ENCODE measurements around the gene ELAVL1. TPM values are rescaled to one million over a fixed set of nuclear protein-coding genes. Genes with fewer than 3 reads are reported as not detected.
"Not testable (repeated sequence)": the region's sequence is repeated elsewhere in the genome, so short reads cannot be mapped to it uniquely, and the experiment has no call there.

Gene ELAVL1
- polyA plus RNA-seq, 2 donors, result 6.5 to 25.8 TPM

DNA sequence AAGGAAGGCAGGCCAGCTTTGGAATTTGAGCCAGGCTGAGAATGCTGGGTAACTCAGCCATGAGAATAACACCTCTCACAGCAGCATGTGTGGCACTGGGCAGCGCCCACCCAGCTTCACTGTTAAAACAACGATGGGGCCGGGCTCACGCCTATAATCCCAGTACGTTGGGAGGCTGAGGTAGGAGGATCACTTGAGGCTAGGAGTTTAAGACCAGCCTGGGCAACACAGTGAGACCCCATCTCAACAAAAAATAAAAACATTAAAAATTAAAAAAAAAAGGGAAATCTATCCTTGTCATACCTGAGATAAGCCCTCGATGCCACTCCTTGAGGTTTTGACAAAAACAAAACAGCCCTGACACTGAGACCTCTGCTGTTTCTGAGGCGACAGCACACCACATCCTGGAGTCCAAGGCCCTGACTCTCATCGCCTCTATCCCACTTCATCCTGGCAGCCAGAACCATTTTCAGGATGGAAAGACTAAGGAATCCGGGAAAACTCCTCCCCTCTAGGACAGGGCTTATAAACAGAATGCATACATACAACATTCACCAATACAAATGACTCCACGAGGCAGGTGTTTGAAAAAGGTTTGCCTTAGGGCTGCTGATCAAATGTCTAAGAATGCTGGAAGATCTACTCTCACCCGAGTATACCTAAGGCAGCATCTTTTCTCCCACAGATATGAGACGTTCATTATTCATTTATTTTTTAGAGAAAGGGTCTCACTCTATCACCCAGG, 39.3 kb downstream of the ELAVL1 start:
- peak overlapping the region in 1 of 2 donors; percentile 24 for H3K27ac ChIP-seq (ENCODE audit: low read depth in 2 of 2, low read length in 1 of 2)
- no peak overlapping the region for H3K4me3 ChIP-seq (ENCODE audit: low read depth in 1 of 2, low read length in 2 of 2)
- peaks cover 0 to 2% of the 10 kb centered on the region in 2 donors for H3K4me1 ChIP-seq (ENCODE audit: control insufficient read depth in 2 of 2, insufficient read depth in 2 of 2, low read length in 1 of 2)
- peaks cover 9 to 40% of the 10 kb centered on the region in 2 donors for H3K36me3 ChIP-seq (ENCODE audit: control insufficient read depth in 2 of 2, insufficient read depth in 2 of 2, low read length in 1 of 2)
- WGBS, 2 donors, result 88 to 90% methylated on average over 12 of the region's 12 CpGs
- H3K9me3 ChIP-seq (ENCODE audit: control insufficient read depth in 2 of 2, insufficient read depth in 1 of 2, low read depth in 1 of 2, low read length in 1 of 2), result no peaks in the 10 kb centered on the region
- H3K27me3 ChIP-seq (ENCODE audit: control insufficient read depth in 1 of 2, insufficient read depth in 2 of 2, low read length in 2 of 2), result no peaks in the 10 kb centered on the region

- no peaks in the 10 kb centered on the region for H3K9me3 ChIP-seq (ENCODE audit: control insufficient read depth in 2 of 2, insufficient read depth in 1 of 2, low read depth in 1 of 2, low read length in 1 of 2)
- H3K4me1 ChIP-seq (ENCODE audit: control insufficient read depth in 2 of 2, insufficient read depth in 2 of 2, low read length in 1 of 2), result peaks cover 0 to 2% of the 10 kb centered on the region in 2 donors
- H3K4me3 ChIP-seq (ENCODE audit: low read depth in 1 of 2, low read length in 2 of 2), result no peak overlapping the region
- H3K27ac ChIP-seq (ENCODE audit: low read depth in 2 of 2, low read length in 1 of 2), result peak overlapping the region in 1 of 2 donors; percentile 24
- WGBS, 2 donors, result 85 to 88% methylated on average over 12 of the region's 12 CpGs
- H3K27me3 ChIP-seq (ENCODE audit: control insufficient read depth in 1 of 2, insufficient read depth in 2 of 2, low read length in 2 of 2), result no peaks in the 10 kb centered on the region
- H3K36me3 ChIP-seq (ENCODE audit: control insufficient read depth in 2 of 2, insufficient read depth in 2 of 2, low read length in 1 of 2), result peaks cover 9 to 42% of the 10 kb centered on the region in 2 donors
Measured at GRCh38 chr19:7965259-7965841, 40.1 kb downstream of the ELAVL1 start.

- H3K27ac ChIP-seq (ENCODE audit: low read depth in 2 of 2, low read length in 1 of 2), result no peak overlapping the region
- whole genome bisulfite sequencing, 2 donors, result 93 to 94% methylated on average over 25 of the region's 25 CpGs
- H3K4me3 ChIP-seq (ENCODE audit: low read depth in 1 of 2, low read length in 2 of 2), result no peak overlapping the region
- H3K9me3 ChIP-seq (ENCODE audit: control insufficient read depth in 2 of 2, insufficient read depth in 1 of 2, low read depth in 1 of 2, low read length in 1 of 2), result no peaks in the 10 kb centered on the region
- peaks cover 9 to 35% of the 10 kb centered on the region in 2 donors for H3K36me3 ChIP-seq (ENCODE audit: control insufficient read depth in 2 of 2, insufficient read depth in 2 of 2, low read length in 1 of 2)
- no peaks in the 10 kb centered on the region for H3K27me3 ChIP-seq (ENCODE audit: control insufficient read depth in 1 of 2, insufficient read depth in 2 of 2, low read length in 2 of 2)
- H3K4me1 ChIP-seq (ENCODE audit: control insufficient read depth in 2 of 2, insufficient read depth in 2 of 2, low read length in 1 of 2), result no peaks in the 10 kb centered on the region
Measured at GRCh38 chr19:7963566-7963965, 41.9 kb downstream of the ELAVL1 start.

DNA sequence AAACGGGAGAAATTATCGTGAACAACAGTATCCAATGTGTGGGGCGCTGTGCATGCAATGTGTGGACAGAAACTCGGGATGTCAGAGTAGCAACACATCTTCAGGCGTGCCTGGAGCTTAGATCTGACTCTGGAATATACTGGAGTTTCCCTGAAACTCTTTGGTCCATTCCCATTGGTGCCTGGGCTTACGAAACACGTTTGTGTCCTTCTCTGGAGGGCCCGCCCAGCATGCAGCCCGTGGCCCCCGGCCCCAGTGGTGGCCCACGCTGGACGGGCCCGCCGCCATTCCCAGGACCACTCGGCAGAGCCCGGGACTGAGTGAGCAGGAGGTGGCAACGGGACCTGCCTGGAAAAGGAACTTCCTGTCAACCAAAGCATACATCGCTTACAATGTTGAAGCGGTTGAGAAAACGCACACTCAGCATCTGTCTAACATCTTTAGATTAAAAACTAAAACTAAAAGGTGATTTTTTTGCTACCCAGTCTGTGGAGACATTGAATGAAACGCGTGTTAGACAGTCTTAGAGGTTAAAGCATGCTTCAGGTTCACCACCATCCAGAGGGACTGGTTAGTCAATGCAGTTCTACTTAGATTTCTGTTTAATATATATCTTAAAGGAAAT, 42.7 kb downstream of the ELAVL1 start:
- 82 to 86% methylated on average over 22 of the region's 22 CpGs for WGBS, 2 donors
- Histone ChIP-seq H3K9me3 (ENCODE audit: control insufficient read depth in 2 of 2, insufficient read depth in 1 of 2, low read depth in 1 of 2, low read length in 1 of 2) (no peaks in the 10 kb centered on the region), H3K36me3 (ENCODE audit: control insufficient read depth in 2 of 2, insufficient read depth in 2 of 2, low read length in 1 of 2) (peaks cover 9 to 35% of the 10 kb centered on the region in 2 donors), H3K4me3 (ENCODE audit: low read depth in 1 of 2, low read length in 2 of 2) (no peak overlapping the region), H3K27ac (ENCODE audit: low read depth in 2 of 2, low read length in 1 of 2) (no peak overlapping the region), H3K27me3 (ENCODE audit: control insufficient read depth in 1 of 2, insufficient read depth in 2 of 2, low read length in 2 of 2) (no peaks in the 10 kb centered on the region), H3K4me1 (ENCODE audit: control insufficient read depth in 2 of 2, insufficient read depth in 2 of 2, low read length in 1 of 2) (no peaks in the 10 kb centered on the region)

GRCh38 chr19:7961920-7962626, 43.4 kb downstream of the ELAVL1 start:
- H3K36me3 ChIP-seq (ENCODE audit: control insufficient read depth in 2 of 2, insufficient read depth in 2 of 2, low read length in 1 of 2), result peaks cover 5 to 31% of the 10 kb centered on the region in 2 donors
- no peak overlapping the region for H3K4me3 ChIP-seq (ENCODE audit: low read depth in 1 of 2, low read length in 2 of 2)
- no peaks in the 10 kb centered on the region for H3K9me3 ChIP-seq (ENCODE audit: control insufficient read depth in 2 of 2, insufficient read depth in 1 of 2, low read depth in 1 of 2, low read length in 1 of 2)
- H3K27me3 ChIP-seq (ENCODE audit: control insufficient read depth in 1 of 2, insufficient read depth in 2 of 2, low read length in 2 of 2), result no peaks in the 10 kb centered on the region
- no peak overlapping the region for H3K27ac ChIP-seq (ENCODE audit: low read depth in 2 of 2, low read length in 1 of 2)
- 75 to 79% methylated on average over 13 of the region's 13 CpGs for WGBS, 2 donors
- H3K4me1 ChIP-seq (ENCODE audit: control insufficient read depth in 2 of 2, insufficient read depth in 2 of 2, low read length in 1 of 2), result no peaks in the 10 kb centered on the region

DNA sequence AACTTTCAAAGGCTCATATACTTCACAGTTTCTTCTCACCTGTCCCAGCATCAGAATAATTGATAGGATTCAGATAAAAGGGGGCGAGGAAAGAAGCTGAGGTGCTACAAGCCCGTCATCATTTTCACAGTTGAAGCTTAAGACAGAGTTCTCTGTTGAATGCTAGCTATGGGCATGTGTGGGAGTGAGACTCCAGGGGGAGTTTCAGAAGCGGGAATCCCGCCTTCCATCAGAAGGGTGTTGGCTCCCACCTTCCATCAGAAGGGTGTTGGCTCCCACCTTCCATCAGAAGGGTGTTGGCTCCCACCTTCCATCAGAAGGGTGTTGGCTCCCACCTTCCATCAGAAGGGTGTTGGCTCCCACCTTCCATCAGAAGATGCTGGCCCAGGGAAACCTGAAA, 44.4 kb downstream of the ELAVL1 start:
- not testable (repeated sequence) for H3K27me3 ChIP-seq (ENCODE audit: control insufficient read depth in 1 of 2, insufficient read depth in 2 of 2, low read length in 2 of 2); H3K4me3 ChIP-seq (ENCODE audit: low read depth in 1 of 2, low read length in 2 of 2); H3K4me1 ChIP-seq (ENCODE audit: control insufficient read depth in 2 of 2, insufficient read depth in 2 of 2, low read length in 1 of 2); H3K27ac ChIP-seq (ENCODE audit: low read depth in 2 of 2, low read length in 1 of 2); H3K9me3 ChIP-seq (ENCODE audit: control insufficient read depth in 2 of 2, insufficient read depth in 1 of 2, low read depth in 1 of 2, low read length in 1 of 2)
- H3K36me3 ChIP-seq (ENCODE audit: control insufficient read depth in 2 of 2, insufficient read depth in 2 of 2, low read length in 1 of 2), result peaks cover 3 to 22% of the 10 kb centered on the region in 2 donors
- 89 to 96% methylated on average over 4 of the region's 4 CpGs for WGBS, 2 donors

DNA sequence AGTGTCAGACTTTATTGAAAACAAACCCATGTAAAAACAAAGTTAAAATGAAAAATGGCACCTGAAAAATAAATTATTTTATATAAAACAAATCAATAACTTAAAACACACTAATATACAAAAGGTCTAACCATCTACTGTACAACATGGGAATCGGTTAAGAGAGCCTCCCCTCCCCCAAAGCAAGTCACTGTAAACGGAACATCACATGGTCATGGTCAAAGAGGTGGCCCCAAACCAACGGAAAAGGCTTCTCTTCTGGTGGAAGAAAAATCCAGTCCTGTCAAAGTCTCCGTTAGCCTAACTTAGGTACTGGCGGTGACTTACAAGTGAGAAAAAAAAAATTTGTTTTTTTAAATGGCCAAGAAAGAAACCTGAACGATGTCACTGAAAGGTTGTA, 46.2 kb downstream of the ELAVL1 start:
- 61 to 64% methylated on average over 6 of the region's 6 CpGs for WGBS, 2 donors
- Histone ChIP-seq H3K4me3 (ENCODE audit: low read depth in 1 of 2, low read length in 2 of 2) (no peak overlapping the region), H3K27ac (ENCODE audit: low read depth in 2 of 2, low read length in 1 of 2) (no peak overlapping the region), H3K36me3 (ENCODE audit: control insufficient read depth in 2 of 2, insufficient read depth in 2 of 2, low read length in 1 of 2) (peaks cover 0 to 22% of the 10 kb centered on the region in 2 donors), H3K4me1 (ENCODE audit: control insufficient read depth in 2 of 2, insufficient read depth in 2 of 2, low read length in 1 of 2) (no peaks in the 10 kb centered on the region), H3K9me3 (ENCODE audit: control insufficient read depth in 2 of 2, insufficient read depth in 1 of 2, low read depth in 1 of 2, low read length in 1 of 2) (no peaks in the 10 kb centered on the region), H3K27me3 (ENCODE audit: control insufficient read depth in 1 of 2, insufficient read depth in 2 of 2, low read length in 2 of 2) (no peaks in the 10 kb centered on the region)

GRCh38 chr19:7955696-7956095, 49.7 kb downstream of the ELAVL1 start:
- Histone ChIP-seq H3K36me3 (ENCODE audit: control insufficient read depth in 2 of 2, insufficient read depth in 2 of 2, low read length in 1 of 2) (peaks cover 0 to 7% of the 10 kb centered on the region in 2 donors), H3K9me3 (ENCODE audit: control insufficient read depth in 2 of 2, insufficient read depth in 1 of 2, low read depth in 1 of 2, low read length in 1 of 2) (no peaks in the 10 kb centered on the region), H3K4me3 (ENCODE audit: low read depth in 1 of 2, low read length in 2 of 2) (no peak overlapping the region), H3K27ac (ENCODE audit: low read depth in 2 of 2, low read length in 1 of 2) (no peak overlapping the region), H3K27me3 (ENCODE audit: control insufficient read depth in 1 of 2, insufficient read depth in 2 of 2, low read length in 2 of 2) (no peaks in the 10 kb centered on the region), H3K4me1 (ENCODE audit: control insufficient read depth in 2 of 2, insufficient read depth in 2 of 2, low read length in 1 of 2) (no peaks in the 10 kb centered on the region)
- 84 to 88% methylated on average over 11 of the region's 11 CpGs for WGBS, 2 donors

GRCh38 chr19:7953576-7953975, 51.9 kb downstream of the ELAVL1 start:
- 78 to 87% methylated on average over 7 of the region's 7 CpGs for WGBS, 2 donors
- Histone ChIP-seq H3K36me3 (ENCODE audit: control insufficient read depth in 2 of 2, insufficient read depth in 2 of 2, low read length in 1 of 2) (peaks cover 0 to 7% of the 10 kb centered on the region in 2 donors), H3K27ac (ENCODE audit: low read depth in 2 of 2, low read length in 1 of 2) (no peak overlapping the region), H3K27me3 (ENCODE audit: control insufficient read depth in 1 of 2, insufficient read depth in 2 of 2, low read length in 2 of 2) (no peaks in the 10 kb centered on the region), H3K9me3 (ENCODE audit: control insufficient read depth in 2 of 2, insufficient read depth in 1 of 2, low read depth in 1 of 2, low read length in 1 of 2) (no peaks in the 10 kb centered on the region), H3K4me3 (ENCODE audit: low read depth in 1 of 2, low read length in 2 of 2) (no peak overlapping the region), H3K4me1 (ENCODE audit: control insufficient read depth in 2 of 2, insufficient read depth in 2 of 2, low read length in 1 of 2) (no peaks in the 10 kb centered on the region)

All from esophagus (tissue), 2 donors.